Chondrocyte (in vitro differentiated cells): ENCODE data around the gene ZNF879. TPM values are rescaled to one million over a fixed set of nuclear protein-coding genes. Genes with fewer than 3 reads are reported as not detected.

Source experiments
- DNase-seq: peaks from one replicate; pipeline ENCODE4 v3.0.0; 2021; ENCODE audit warnings: mixed read lengths, low spot score
- H3K27ac Mint-ChIP-seq: one replicate; pipeline ENCODE4 v1.8.0; 2021; ENCODE audit warnings: mild to moderate bottlenecking, moderate library complexity, mixed read lengths; ENCODE audit not compliant: unreplicated experiment
- H3K27me3 Mint-ChIP-seq: 2 replicates; pipeline ENCODE4 v1.8.0; 2021; ENCODE audit warnings: low read depth, mixed read lengths
- H3K36me3 Mint-ChIP-seq: 2 replicates; pipeline ENCODE4 v1.8.0; 2021; ENCODE audit warnings: low read depth, mixed read lengths
- H3K4me1 Mint-ChIP-seq: 2 replicates; pipeline ENCODE4 v1.8.0; 2021; ENCODE audit warnings: low read depth, mild to moderate bottlenecking, mixed read lengths
- H3K4me3 Mint-ChIP-seq: one replicate; pipeline ENCODE4 v1.8.0; 2021; ENCODE audit warnings: mild to moderate bottlenecking, moderate library complexity, mixed read lengths; ENCODE audit not compliant: unreplicated experiment
- H3K9me3 Mint-ChIP-seq: 2 replicates; pipeline ENCODE4 v1.8.0; 2021; ENCODE audit warnings: low read depth, mixed read lengths
- CTCF ChIP-seq: fragments of 200-600 bp; sonication (generic); IDR thresholded peaks from 2 replicates; pipeline ENCODE4 v1.5.0; 2021; ENCODE audit warnings: antibody characterized with exemption, mild to moderate bottlenecking, moderate library complexity
- total RNA-seq: library from RNA; stranded (reverse); gene quantifications from 3 replicates; pipeline ENCODE4 v1.2.1, GENCODE V29; 2021

ZNF879 gene
- total RNA-seq, 1 donor from 2014 or later = 4.1 TPM

- no peaks in the 10 kb centered on the region for H3K4me1 Mint-ChIP-seq
- peaks cover 74% of the 10 kb centered on the region for H3K9me3 Mint-ChIP-seq
- peaks cover 66% of the 10 kb centered on the region for H3K36me3 Mint-ChIP-seq
- H3K27me3 Mint-ChIP-seq = no peaks in the 10 kb centered on the region
- no peak for DNase-seq
- no peak overlapping the region for H3K4me3 Mint-ChIP-seq
- TF ChIP-seq CTCF = no peak
- H3K27ac Mint-ChIP-seq = no peak overlapping the region
Measured at GRCh38 chr5:179079165-179079987, 55.8 kb downstream of the ZNF879 start.

GRCh38 chr5:179080724-179081123 is 57.1 kb downstream of the ZNF879 start:
- H3K4me3 Mint-ChIP-seq = no peak overlapping the region
- TF ChIP-seq CTCF = no peak
- H3K27me3 Mint-ChIP-seq = no peaks in the 10 kb centered on the region
- H3K36me3 Mint-ChIP-seq = peaks cover 65% of the 10 kb centered on the region
- no peak overlapping the region for H3K27ac Mint-ChIP-seq
- H3K4me1 Mint-ChIP-seq = no peaks in the 10 kb centered on the region
- H3K9me3 Mint-ChIP-seq = peaks cover 75% of the 10 kb centered on the region
- no peak for DNase-seq

Other genes starting within 250 kb of the ZNF879 start
- gene ZNF354B, start 163.9 kb upstream of the ZNF879 start, total RNA-seq = 12.8 to 13.9 TPM (median 13.4 TPM) in 3 replicates
- 1.6 to 2.1 TPM (median 1.7 TPM) in 3 replicates for gene ZFP2, start 127.9 kb upstream of the ZNF879 start, total RNA-seq
- gene ZNF454, start 82.6 kb upstream of the ZNF879 start, total RNA-seq = 0.32 to 2.3 TPM (median 0.49 TPM) in 3 replicates
- not detected in 3 replicates for gene GRM6, start 28.5 kb upstream of the ZNF879 start, total RNA-seq
- gene ZNF354C, start 36.6 kb downstream of the ZNF879 start, total RNA-seq = 3.5 to 4.5 TPM (median 3.8 TPM) in 3 replicates